GM06990 (cell line): Measurements from ENCODE around the gene BCL11B.

Experiments used
- DNase-seq: peaks from one replicate; pipeline ENCODE4 v3.0.0-alpha.2; 2011; ENCODE audit not compliant: insufficient read length; ENCODE audit errors: extremely low read depth
- H3K27me3 ChIP-seq: replicated peaks from 2 replicates; pipeline ENCODE4 v1.6.0; 2011; ENCODE audit warnings: low read length; ENCODE audit not compliant: control insufficient read depth, insufficient read depth
- H3K36me3 ChIP-seq: 2 replicates; pipeline ENCODE4 v1.5.1; 2011; ENCODE audit warnings: low read length; ENCODE audit not compliant: control insufficient read depth, insufficient read depth
- H3K4me3 ChIP-seq: replicated peaks from 2 replicates; pipeline ENCODE4 v1.5.1; 2011; ENCODE audit warnings: low read depth, mild to moderate bottlenecking, control low read depth, low read length
- TF ChIP-seq, protein P1 (sequence below): IDR thresholded peaks from 2 replicates; pipeline ENCODE4 v1.5.1; 2011; ENCODE audit warnings: low read length, control low read depth, mild to moderate bottlenecking, inconsistent platforms; ENCODE audit not compliant: insufficient read depth, poor library complexity, severe bottlenecking

The BCL11B gene

DNA sequence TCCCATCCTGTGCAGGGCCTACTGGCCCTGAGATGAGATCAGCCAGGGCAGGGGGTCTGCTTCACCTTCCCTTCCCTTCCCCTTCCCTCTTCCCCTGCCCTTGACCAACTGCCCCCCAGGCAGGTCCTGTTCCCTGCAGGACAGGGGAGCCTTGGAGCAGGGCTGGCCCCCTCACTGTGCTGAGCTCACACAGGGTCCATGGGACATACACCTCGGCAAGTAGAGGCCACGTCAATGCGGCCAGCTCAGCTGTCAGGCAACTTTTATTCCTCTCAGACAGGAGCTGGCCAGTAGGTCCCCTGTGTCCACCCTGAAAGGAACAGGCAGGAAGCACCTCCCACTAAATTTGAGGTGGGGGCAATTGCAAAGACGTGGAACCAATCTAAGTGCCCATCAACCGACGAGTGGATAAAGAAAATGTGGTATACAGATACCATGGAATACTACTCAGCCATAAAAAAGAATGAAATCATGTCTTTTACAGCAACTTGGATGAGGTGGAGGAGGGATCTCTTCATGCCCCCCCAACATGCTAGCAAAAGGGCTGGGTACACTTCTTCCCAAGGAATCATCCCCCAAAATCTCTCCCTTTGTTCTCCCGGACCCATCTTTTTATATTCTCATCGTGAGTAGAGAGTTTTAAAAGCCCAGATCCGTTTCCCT lies 148.7 kb downstream of the BCL11B start:
- H3K27me3 ChIP-seq: no peaks in the 10 kb centered on the region
- no peaks in the 10 kb centered on the region for H3K36me3 ChIP-seq
- TF ChIP-seq, protein P1, sequence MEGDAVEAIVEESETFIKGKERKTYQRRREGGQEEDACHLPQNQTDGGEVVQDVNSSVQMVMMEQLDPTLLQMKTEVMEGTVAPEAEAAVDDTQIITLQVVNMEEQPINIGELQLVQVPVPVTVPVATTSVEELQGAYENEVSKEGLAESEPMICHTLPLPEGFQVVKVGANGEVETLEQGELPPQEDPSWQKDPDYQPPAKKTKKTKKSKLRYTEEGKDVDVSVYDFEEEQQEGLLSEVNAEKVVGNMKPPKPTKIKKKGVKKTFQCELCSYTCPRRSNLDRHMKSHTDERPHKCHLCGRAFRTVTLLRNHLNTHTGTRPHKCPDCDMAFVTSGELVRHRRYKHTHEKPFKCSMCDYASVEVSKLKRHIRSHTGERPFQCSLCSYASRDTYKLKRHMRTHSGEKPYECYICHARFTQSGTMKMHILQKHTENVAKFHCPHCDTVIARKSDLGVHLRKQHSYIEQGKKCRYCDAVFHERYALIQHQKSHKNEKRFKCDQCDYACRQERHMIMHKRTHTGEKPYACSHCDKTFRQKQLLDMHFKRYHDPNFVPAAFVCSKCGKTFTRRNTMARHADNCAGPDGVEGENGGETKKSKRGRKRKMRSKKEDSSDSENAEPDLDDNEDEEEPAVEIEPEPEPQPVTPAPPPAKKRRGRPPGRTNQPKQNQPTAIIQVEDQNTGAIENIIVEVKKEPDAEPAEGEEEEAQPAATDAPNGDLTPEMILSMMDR: no peak
- DNase-seq: no peak
- no peak overlapping the region for H3K4me3 ChIP-seq

DNA sequence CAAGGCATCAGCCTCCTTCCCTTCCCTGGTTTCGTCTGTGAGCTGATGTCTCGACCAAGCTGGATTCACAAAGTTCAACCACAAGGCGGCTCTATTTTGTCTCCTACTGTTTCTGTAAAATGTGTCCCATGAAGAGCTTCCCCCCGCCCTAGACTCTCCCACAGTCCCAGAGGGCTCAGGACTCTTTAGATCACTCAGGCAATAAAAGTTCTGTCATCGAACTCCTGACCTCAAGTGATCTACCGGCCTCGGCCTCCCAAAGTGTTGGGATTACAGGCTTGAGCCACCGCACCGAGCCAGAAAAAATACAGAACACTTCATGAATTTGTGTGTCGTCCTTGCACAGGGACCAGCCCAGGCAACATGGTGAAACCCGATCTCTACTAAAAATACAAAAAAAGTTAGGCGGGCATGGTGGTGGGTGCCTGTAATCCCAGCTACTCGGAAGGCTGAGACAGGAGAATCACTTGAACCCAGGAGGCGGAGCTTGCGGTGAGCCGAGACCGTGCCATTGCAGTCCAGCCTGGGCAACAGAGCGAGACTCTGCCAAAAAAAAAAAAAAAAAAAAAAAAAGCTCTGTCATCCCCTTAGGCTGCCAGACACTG lies 149.4 kb downstream of the BCL11B start:
- TF ChIP-seq, protein P1: no peak
- Histone ChIP-seq H3K4me3 (no peak overlapping the region), H3K36me3 (no peaks in the 10 kb centered on the region), H3K27me3 (no peaks in the 10 kb centered on the region)
- no peak for DNase-seq

- Histone ChIP-seq H3K27me3 (no peaks in the 10 kb centered on the region), H3K36me3 (no peaks in the 10 kb centered on the region), H3K4me3 (no peak overlapping the region)
- DNase-seq: no peak
- TF ChIP-seq, protein P1: no peak
These were observed 150.6 kb downstream of the BCL11B start for GRCh38 chr14:99121319-99121875.

DNA sequence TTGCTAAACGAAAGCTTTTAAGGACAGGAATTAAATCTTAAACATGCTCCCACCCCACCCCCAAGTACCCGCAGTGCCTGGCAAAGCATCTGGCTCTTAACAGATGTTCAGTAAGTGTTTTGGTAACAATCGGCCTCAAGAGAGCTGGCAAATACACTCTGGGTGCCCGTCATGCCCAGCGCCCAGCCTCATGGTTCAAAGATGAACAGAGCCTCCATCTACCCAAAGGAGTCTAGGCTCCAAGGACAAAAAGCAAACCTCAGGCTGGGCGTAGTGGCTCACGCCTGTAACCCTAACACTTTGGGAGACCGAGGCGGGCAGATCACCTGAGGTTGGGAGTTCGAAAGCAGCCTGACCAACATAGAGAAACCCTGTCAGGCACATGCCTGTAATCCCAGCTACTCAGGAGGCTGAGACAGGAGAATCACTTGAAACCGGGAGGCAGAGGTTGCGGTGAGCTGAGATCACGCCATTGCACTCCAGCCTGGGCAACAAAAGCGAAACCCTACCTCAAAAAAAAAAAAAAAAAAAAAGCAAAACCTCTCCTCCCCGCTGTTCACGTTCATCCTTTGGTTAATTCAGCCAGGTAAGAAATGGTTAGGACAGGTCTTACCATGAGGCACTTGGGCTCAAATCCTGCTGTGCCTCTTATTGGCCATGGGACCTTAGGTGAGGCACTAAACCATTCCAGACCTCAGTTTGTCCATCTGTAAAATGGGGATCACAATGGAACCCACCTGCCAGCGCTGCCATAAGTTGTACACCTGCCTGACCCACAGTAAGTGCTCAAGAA lies 151.3 kb downstream of the BCL11B start:
- DNase-seq: no peak
- Histone ChIP-seq H3K27me3 (no peaks in the 10 kb centered on the region), H3K4me3 (no peak overlapping the region), H3K36me3 (no peaks in the 10 kb centered on the region)
- TF ChIP-seq, protein P1: no peak

GRCh38 chr14:99119554-99120525 lies 152.2 kb downstream of the BCL11B start:
- Histone ChIP-seq H3K36me3 (no peaks in the 10 kb centered on the region), H3K27me3 (no peaks in the 10 kb centered on the region), H3K4me3 (no peak overlapping the region)
- TF ChIP-seq, protein P1: no peak
- no peak for DNase-seq
